Measurements from ENCODE around the gene CLEC3B.

Gene CLEC3B

GRCh38 chr3:45016916-45017315 lies 9.2 kb upstream of the CLEC3B start:
- H3K9me3 ChIP-seq (ENCODE audit: insufficient read depth, low read depth, low read length): no peaks in the 10 kb centered on the region
- TF ChIP-seq EZH2phosphoT487 (IDR thresholded peaks at IDR 0.05; ENCODE audit: borderline replicate concordance) (no peak), CTCF (conservative IDR thresholded peaks at IDR 0.05; ENCODE audit: low read length) (no peak)
- H3K9me2 ChIP-seq (replicated peaks; ENCODE audit: low read depth, low read length): no peaks in the 10 kb centered on the region
- H4K20me1 ChIP-seq (ENCODE audit: insufficient read depth, low read length, poor library complexity, severe bottlenecking): no peaks in the 10 kb centered on the region
- no peak overlapping the region for H3K4me2 ChIP-seq (ENCODE audit: low read depth, low read length, poor library complexity, severe bottlenecking)
- H3K9ac ChIP-seq (ENCODE audit: low read depth, low read length, poor library complexity, severe bottlenecking): no peak overlapping the region
- no peaks in the 10 kb centered on the region for H3K27me3 ChIP-seq (ENCODE audit: insufficient read depth, low read length, poor library complexity, severe bottlenecking)
- H2AFZ ChIP-seq (ENCODE audit: low read length): no peak overlapping the region
- H3K4me3 ChIP-seq (ENCODE audit: low read length, poor library complexity, severe bottlenecking): no peak overlapping the region
- no peaks in the 10 kb centered on the region for H3F3A ChIP-seq (ENCODE audit: low read depth)
- H3K79me2 ChIP-seq (ENCODE audit: insufficient read depth, low read length): no peaks in the 10 kb centered on the region
- H3K4me1 ChIP-seq (ENCODE audit: insufficient read depth, low read length, poor library complexity, severe bottlenecking): peaks cover 7% of the 10 kb centered on the region
- peaks cover 15% of the 10 kb centered on the region; the same call in 1 of the 2 replicates for H3K36me3 ChIP-seq (ENCODE audit: insufficient read depth, low read length)

GRCh38 chr3:45017821-45018220 lies 8.3 kb upstream of the CLEC3B start:
- Histone ChIP-seq H3K9me2 (replicated peaks; ENCODE audit: low read depth, low read length) (no peaks in the 10 kb centered on the region), H3K9me3 (ENCODE audit: insufficient read depth, low read depth, low read length) (no peaks in the 10 kb centered on the region), H3F3A (ENCODE audit: low read depth) (no peaks in the 10 kb centered on the region), H3K9ac (ENCODE audit: low read depth, low read length, poor library complexity, severe bottlenecking) (no peak overlapping the region), H3K4me1 (ENCODE audit: insufficient read depth, low read length, poor library complexity, severe bottlenecking) (peaks cover 7% of the 10 kb centered on the region), H3K4me3 (ENCODE audit: low read length, poor library complexity, severe bottlenecking) (no peak overlapping the region), H3K36me3 (ENCODE audit: insufficient read depth, low read length) (peaks cover 6% of the 10 kb centered on the region; the same call in 1 of the 2 replicates), H3K79me2 (ENCODE audit: insufficient read depth, low read length) (no peaks in the 10 kb centered on the region), H3K27me3 (ENCODE audit: insufficient read depth, low read length, poor library complexity, severe bottlenecking) (no peaks in the 10 kb centered on the region), H4K20me1 (ENCODE audit: insufficient read depth, low read length, poor library complexity, severe bottlenecking) (no peaks in the 10 kb centered on the region), H2AFZ (ENCODE audit: low read length) (no peak overlapping the region), H3K4me2 (ENCODE audit: low read depth, low read length, poor library complexity, severe bottlenecking) (no peak overlapping the region)
- TF ChIP-seq CTCF (conservative IDR thresholded peaks at IDR 0.05; ENCODE audit: low read length) (no peak), EZH2phosphoT487 (IDR thresholded peaks at IDR 0.05; ENCODE audit: borderline replicate concordance) (no peak)

GRCh38 chr3:45020534-45020933 lies 5.6 kb upstream of the CLEC3B start:
- Histone ChIP-seq H3K4me1 (ENCODE audit: insufficient read depth, low read length, poor library complexity, severe bottlenecking) (peaks cover 7% of the 10 kb centered on the region), H3K9ac (ENCODE audit: low read depth, low read length, poor library complexity, severe bottlenecking) (no peak overlapping the region), H3F3A (ENCODE audit: low read depth) (no peaks in the 10 kb centered on the region), H3K4me3 (ENCODE audit: low read length, poor library complexity, severe bottlenecking) (no peak overlapping the region), H3K27me3 (ENCODE audit: insufficient read depth, low read length, poor library complexity, severe bottlenecking) (no peaks in the 10 kb centered on the region), H4K20me1 (ENCODE audit: insufficient read depth, low read length, poor library complexity, severe bottlenecking) (no peaks in the 10 kb centered on the region), H3K36me3 (ENCODE audit: insufficient read depth, low read length) (no peaks in the 10 kb centered on the region), H3K4me2 (ENCODE audit: low read depth, low read length, poor library complexity, severe bottlenecking) (no peak overlapping the region), H2AFZ (ENCODE audit: low read length) (no peak overlapping the region), H3K9me3 (ENCODE audit: insufficient read depth, low read depth, low read length) (no peaks in the 10 kb centered on the region), H3K9me2 (replicated peaks; ENCODE audit: low read depth, low read length) (no peaks in the 10 kb centered on the region), H3K79me2 (ENCODE audit: insufficient read depth, low read length) (no peaks in the 10 kb centered on the region)
- TF ChIP-seq EZH2phosphoT487 (IDR thresholded peaks at IDR 0.05; ENCODE audit: borderline replicate concordance) (no peak), CTCF (conservative IDR thresholded peaks at IDR 0.05; ENCODE audit: low read length) (no peak)

Data from Loucy (cell line).